AG08396 (cell line): Measurements from ENCODE around the gene ZIC4.

Experiments used
- DNase-seq: peaks from one replicate; pipeline ENCODE4 v3.0.0; 2012; ENCODE audit warnings: low spot score, mixed read lengths

ZIC4 gene

GRCh38 chr3:147417551-147418295 is 11.4 kb upstream of the ZIC4 start:
- DNase-seq, result peak; percentile 3

GRCh38 chr3:147416931-147417330 is 10.6 kb upstream of the ZIC4 start:
- no peak for DNase-seq

DNA sequence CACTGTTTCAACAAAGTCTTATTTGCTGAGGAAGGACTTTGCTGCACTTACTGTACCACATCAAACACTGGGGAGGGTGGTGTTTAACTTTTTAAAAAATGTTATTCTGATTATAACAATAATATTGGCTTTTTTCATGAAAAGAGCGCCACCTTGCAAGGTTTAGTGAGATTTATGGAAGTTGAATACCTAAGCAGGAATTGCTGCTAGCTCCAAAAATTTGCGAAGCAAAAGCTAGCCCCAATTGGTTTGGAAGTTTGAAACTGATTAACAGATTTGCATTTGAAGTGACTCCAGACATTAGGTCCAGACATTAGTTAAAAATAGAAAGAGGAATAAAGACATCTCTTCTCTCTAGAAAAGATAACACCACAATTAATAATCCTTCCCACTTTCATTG is 9.5 kb upstream of the ZIC4 start:
- peak; percentile 5 for DNase-seq

DNA sequence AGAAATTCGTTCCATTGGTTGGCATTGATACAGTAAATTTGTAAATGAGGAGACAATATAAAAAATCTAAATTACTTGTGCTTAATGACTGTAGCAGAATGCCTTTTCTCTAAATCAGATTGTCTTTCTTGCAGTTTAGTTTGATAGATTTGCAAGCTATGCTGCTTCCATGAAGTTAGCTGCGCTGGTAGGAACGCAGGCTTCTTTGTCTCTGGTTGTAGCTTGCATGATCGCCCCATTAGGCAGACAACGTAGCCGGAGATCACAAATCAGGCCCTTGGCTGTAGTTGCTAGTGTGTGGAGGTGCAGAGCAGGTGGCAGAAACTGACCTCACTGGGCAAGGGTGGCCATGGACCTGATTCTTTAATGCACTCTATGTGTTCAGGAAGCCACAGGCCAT is 8.9 kb upstream of the ZIC4 start:
- peak; percentile 3 for DNase-seq

GRCh38 chr3:147414390-147415138 is 8.2 kb upstream of the ZIC4 start:
- peak; percentile 2 for DNase-seq

DNA sequence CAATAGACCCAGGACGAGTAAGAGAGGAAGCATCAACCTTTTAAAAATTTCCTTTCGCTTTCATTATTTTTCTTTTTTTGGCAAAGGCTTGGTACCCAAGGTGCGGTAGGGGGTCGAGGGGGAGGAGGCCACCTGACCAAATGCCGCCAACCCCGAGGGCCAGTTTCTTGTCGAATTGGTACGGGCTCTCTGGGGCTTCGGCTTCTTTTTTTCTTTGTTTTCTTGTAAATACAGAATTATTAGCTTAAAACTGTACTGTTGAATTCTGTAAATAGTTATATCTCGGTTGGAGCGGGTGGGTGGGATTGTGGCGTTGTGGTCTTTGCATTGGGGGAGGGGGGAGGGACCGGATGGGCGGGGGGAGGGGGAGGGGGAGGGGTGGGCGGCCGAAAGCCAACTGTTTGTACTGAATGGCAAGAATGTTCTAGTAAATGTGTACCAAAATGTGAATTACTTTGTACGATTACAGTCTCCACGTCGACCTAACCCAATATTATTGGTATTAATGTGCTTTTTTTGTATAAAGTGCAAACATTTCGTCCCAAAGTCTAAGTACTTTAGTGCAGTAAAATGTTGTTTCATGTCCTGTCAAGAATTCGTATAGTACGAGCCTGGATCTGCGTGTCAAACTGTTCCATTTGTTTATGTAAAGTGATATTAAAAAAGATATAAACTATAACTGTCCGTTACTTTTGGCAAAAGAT is 7.5 kb upstream of the ZIC4 start:
- DNase-seq, result peak; percentile 5

GRCh38 chr3:147412917-147413685 is 6.8 kb upstream of the ZIC4 start:
- DNase-seq, result peak; percentile 15

DNA sequence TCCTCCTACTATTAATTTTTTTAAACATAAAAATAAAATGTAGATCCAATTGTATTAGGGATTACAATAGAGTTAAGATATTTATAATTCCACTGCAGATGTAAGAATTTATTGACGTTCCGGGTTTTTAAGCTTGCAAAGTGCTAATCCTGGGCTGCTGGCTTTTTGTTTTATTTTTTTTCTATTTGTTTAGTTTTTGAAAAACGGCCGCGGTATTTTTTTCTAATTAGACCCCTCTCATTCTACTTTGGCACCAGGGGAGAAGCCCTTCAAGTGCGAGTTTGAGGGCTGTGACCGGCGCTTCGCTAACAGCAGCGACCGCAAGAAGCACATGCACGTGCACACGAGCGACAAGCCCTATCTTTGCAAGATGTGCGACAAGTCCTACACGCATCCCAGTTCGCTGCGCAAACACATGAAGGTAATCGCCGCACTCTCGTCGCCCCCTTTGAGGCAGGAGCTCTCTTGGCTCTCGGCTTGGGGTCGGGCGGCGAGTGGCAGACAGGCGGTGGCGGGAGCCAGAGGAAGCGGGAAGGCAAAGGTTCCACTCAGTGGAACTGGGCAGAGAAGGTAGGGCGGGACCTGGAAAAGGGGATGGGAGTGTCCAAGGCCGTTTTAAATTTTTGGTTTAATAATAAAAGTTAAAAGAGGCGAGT is 6.0 kb upstream of the ZIC4 start:
- DNase-seq, result peak; percentile 10

DNA sequence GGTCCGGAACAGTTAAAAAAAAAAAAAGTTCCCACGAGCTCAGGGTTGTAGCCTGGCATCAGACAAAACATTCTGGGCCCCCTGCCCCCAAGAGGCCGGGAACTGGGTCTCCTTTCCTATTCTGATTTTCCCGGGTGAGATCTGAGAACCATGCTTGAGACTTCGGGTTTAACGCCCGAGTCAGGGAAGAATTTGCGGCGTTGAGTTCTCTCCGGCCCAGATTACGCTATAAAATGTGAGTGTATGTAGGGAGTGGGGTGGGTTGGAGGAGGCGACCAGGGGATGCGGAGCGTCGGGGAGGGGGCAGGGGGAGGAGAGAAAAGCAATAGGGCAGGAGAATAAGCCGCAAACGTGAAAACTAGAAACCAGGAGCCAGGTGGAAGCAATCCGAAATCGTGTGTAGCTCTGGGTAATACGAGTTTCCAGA is 5.5 kb upstream of the ZIC4 start:
- peak; percentile 2 for DNase-seq

- DNase-seq, result no peak
These were observed 5.0 kb upstream of the ZIC4 start for GRCh38 chr3:147411238-147411814.

- no peak for DNase-seq
These were observed 4.3 kb upstream of the ZIC4 start for GRCh38 chr3:147410526-147411237.

DNA sequence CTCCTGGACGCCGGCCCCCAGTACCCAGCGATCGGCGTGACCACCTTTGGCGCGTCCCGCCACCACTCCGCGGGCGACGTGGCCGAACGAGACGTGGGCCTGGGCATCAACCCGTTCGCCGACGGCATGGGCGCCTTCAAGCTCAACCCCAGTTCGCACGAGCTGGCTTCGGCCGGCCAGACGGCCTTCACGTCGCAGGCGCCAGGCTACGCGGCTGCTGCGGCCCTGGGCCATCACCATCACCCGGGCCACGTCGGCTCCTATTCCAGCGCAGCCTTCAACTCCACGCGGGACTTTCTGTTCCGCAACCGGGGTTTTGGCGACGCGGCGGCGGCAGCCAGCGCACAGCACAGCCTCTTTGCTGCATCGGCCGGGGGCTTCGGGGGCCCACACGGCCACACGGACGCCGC is 3.8 kb upstream of the ZIC4 start:
- no peak for DNase-seq

DNA sequence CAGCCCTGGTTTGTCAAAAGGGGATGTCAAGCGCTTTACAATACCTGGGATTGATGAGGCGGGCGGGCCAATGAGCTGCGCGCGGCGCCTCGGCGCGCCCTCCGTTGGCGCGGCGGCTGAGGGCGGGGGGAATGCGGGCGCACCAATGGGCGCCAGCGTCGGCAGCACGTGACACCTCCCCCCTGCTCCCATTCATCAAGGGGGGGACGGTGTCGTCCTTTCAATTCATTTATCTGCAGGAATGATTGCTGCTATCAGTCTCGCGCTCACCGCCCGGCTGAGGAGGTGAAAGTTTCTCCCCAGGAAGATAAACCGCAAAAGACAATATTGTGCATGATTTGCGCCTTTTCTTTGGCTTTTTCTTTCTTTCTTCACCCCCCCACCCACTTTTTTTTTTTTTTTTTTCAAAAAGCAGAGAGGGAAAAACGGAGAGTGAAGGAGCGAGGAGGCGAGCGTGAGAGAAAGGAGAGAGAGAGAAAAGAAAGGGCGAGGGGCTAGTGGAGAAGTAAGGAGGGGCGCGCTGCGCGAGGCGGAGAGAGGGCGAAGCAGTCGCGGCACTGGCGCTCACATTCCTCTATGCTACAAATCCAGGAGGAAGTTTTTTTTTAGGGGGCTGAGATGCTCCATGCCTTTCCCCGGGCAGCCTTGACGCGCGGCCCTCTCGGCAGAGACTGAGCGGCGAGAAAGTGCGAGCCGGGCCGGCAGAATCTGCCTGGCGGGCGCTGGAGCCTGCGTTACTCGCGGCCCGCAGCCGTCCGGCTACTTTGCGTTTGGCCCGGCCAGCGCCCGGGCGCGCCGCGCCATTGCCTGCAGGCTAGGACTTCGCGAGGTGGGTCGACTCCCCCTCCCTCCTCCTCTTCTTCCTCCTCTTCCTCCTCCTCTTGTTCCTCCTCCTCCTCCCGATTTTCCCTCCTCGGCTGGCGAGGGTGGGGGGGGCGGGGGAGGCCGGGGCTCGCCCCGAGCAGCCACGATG is 3.1 kb upstream of the ZIC4 start, which contains the start of gene ZIC1:
Gene ZIC1 (plus strand): TSS at position 223 of the 973 bp plus-strand sequence. CDS start 748 bp downstream, at position 971.
- DNase-seq, result no peak

DNA sequence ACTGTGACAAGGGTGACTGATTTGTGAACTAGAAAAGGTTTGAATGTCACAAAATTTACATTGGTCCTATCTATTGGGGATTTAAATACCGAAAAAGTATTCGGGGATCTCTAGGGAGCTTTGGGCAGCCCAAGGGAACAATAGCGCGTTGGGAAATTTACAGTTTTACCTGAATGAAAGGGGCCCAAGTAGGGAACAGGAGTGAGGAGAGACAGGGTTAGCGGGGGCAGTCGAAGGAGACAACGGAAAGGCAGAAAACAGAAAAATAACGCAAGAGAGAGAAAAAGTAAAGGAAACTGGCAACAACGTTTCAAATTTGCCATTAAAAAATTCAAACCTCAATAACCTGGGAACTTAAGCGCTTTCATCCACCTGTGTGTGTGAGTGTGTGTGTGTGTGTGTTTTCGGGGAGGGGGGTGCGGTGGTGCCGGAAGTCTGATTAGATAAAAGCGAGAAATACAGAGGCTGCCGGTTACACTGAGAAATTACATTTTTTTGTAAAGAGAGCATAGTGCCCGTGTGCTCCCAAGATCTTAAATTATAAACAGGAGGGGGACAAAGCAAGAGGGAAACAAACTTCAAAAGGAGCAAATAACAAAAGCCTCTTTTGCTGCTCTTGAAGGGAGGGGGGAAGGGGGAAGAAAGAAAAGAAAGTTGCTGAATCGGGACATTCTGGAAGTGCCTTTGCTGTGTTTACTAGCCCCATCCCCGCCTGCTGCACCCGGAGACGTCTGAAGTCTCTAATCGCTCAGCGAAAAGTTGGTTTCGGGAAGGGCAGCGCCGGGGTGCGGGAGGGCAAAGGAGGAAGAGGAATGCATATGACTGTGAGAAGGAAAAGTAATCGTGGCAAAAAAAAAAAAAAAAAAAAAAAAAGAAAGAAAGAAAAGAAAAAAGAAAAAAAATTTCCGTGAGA is 2.1 kb upstream of the ZIC4 start:
- DNase-seq, result no peak

DNA sequence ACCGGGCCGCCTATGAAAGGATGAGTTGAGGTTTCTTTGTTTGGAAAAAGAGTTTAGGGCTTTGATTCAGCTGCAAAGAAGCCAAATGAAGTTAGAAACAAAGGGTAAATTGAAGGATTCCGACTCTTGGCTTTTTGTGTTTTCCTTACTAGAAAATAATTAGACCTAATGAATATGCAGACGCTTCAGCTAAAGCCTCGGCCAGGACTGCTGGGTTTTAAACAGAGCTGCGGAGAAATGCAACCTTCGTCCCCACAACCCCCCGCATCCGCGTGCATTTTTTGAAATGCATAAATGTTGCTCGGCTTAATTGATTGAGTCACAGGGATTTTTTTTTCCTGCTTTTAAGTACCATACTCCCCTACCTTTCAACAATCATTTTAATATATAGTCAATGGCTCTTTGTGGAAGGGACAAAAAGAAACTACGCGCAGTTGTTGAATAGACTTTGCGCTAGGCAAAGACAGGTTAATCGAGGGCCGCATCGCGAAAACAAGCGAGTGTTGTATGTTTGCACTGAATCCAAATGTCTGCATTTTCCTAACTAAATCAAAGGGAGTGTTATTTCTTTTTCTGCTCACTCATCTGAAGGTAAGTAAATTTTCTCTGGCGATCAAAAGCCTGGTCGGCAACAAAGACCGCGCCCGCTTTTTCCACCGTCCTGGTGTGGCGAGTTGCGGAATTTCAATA is 1.3 kb upstream of the ZIC4 start:
- no peak for DNase-seq

DNA sequence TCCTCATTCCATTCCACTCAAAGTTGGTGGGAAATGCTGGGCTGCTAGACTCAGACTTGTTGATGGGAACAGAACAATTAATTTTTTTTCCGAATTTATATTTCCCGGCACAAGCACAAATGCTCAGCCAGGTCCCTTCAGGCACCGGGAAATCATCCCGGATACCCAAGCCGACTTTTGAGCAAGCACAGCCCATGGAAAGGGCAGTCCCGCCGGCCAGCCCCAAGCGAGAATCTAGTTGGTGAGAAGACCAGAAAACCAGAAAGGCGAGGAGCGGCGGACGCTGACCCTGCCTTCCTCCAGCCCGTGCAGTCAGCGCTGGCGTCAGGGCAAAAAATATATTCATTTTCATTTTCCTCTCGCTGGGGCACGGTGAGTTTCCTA is 763 bp upstream of the ZIC4 start:
- no peak for DNase-seq

DNA sequence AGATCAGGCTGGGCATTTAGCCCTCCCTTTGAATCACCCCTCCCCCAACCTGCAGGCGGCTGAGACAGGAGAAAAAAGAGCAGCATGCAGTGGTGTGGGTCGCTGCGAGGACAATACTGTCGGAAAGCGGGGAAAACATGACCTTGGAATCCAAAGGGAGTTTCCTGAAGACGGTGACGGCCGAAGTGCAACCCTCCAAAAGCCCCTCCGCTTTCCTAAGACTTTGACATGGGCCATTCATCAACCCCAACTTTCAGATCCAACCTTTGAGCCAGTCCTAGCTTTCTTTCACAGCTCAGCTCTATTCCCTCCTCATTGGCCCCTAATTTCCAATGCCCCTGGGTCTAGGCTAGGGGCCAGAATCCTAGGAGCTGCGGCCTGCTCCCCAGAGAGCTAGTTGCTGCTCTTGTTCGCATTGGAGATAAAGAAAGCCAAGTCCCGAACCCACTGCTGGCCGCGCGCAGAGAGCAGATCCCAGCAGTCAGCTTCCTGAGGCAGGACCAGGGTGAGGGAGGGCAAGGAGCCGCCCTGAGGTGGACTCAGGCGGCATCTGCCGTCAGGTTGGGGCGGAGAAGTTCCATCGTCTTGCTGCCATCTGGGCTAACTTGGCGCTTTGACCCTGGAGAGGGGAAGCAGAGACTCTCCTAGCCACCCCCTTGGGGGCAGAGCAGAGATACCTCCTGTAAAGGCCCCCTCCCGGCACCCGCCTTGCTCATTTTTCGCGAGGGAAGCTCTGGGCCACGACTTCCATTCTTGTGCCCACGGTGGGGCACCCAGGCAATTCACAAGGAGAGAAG is 914 bp downstream of the ZIC4 start:
- DNase-seq, result no peak
